HEK293 (cell line): ENCODE measurements around the gene MYEF2.

Experiments
- CTCF ChIA-PET: fragments of 350-600 bp; formaldehyde crosslinking; extraction: SDS; loops from one replicate; lab custom pipeline; 2021; ENCODE audit warnings: antibody characterized with exemption; lab: Yijun Ruan, JAX
- POLR2A ChIA-PET: fragments of 300-600 bp; formaldehyde crosslinking; extraction: SDS; loops from one replicate; lab custom pipeline; 2020; ENCODE audit warnings: antibody characterized with exemption, inconsistent platforms; lab: Yijun Ruan, JAX
- H3K27ac ChIP-seq: fragments of 200-500 bp; sonication (Bioruptor generic); 2 replicates; pipeline ENCODE4 v1.5.1; 2014; ENCODE audit warnings: low read depth, low read length, control low read depth, inconsistent platforms; ENCODE audit errors: extremely low read depth
- H3K36me3 ChIP-seq, 2 experiments: fragments of 200-500 bp in 1 of 2; sonication (Bioruptor generic) in 1 of 2; 1 replicate in 1 of 2; 2 replicates in 1 of 2; pipeline ENCODE4 v1.5.1; 2014 to 2017; ENCODE audit warnings: inconsistent platforms in 2 of 2, low read length in 2 of 2; ENCODE audit not compliant: control insufficient read depth in 2 of 2, insufficient read depth in 1 of 2
- H3K4me1 ChIP-seq: fragments of 200-500 bp; sonication (Bioruptor generic); 2 replicates; pipeline ENCODE4 v1.5.1; 2014; ENCODE audit warnings: mild to moderate bottlenecking, low read length, inconsistent platforms; ENCODE audit not compliant: control insufficient read depth, insufficient read depth
- H3K4me3 ChIP-seq: 2 replicates; pipeline ENCODE4 v1.5.1; 2011; ENCODE audit warnings: low read depth, mild to moderate bottlenecking, control low read depth, low read length, moderate library complexity
- H3K9me3 ChIP-seq: fragments of 200-500 bp; sonication (Bioruptor generic); 2 replicates; pipeline ENCODE4 v1.5.1; 2014; ENCODE audit warnings: low read depth, low read length, inconsistent platforms; ENCODE audit not compliant: control insufficient read depth, insufficient read depth
- HIC1 ChIP-seq: fragments of 450-650 bp; formaldehyde crosslinking; IDR thresholded peaks from 2 replicates; pipeline ENCODE4 v1.5.1; 2016; ENCODE audit warnings: missing biosample characterization, missing genetic modification characterization
- HOXA7 ChIP-seq: sonication (generic); formaldehyde crosslinking; IDR thresholded peaks from 2 replicates; pipeline ENCODE4 v1.8.1; 2022; ENCODE audit warnings: missing genetic modification reagents, borderline replicate concordance
- HOXD13 ChIP-seq: sonication (generic); formaldehyde crosslinking; IDR thresholded peaks from 2 replicates; pipeline ENCODE4 v1.8.0; 2022; ENCODE audit warnings: missing genetic modification reagents, borderline replicate concordance
- PATZ1 ChIP-seq: fragments of 450-650 bp; formaldehyde crosslinking; IDR thresholded peaks from 2 replicates; pipeline ENCODE4 v1.5.1; 2016; ENCODE audit warnings: missing biosample characterization, missing genetic modification characterization
- SCRT1 ChIP-seq: fragments of 450-650 bp; formaldehyde crosslinking; IDR thresholded peaks from 2 replicates; pipeline ENCODE4 v1.5.1; 2016; ENCODE audit warnings: missing biosample characterization, missing genetic modification characterization, borderline replicate concordance
- ZBTB44 ChIP-seq: fragments of 450-650 bp; IDR thresholded peaks from 2 replicates; pipeline ENCODE4 v1.5.1; 2018; ENCODE audit warnings: missing biosample characterization, mild to moderate bottlenecking, missing genetic modification characterization
- ZNF146 ChIP-seq: fragments of 450-650 bp; formaldehyde crosslinking; IDR thresholded peaks from 2 replicates; pipeline ENCODE4 v1.5.1; 2016; ENCODE audit warnings: missing biosample characterization, missing genetic modification characterization
- ZNF555 ChIP-seq: fragments of 450-650 bp; formaldehyde crosslinking; conservative IDR thresholded peaks from 2 replicates; pipeline ENCODE4 v1.5.1; 2017; ENCODE audit warnings: missing biosample characterization, mild to moderate bottlenecking, missing genetic modification characterization, inconsistent platforms
- ZNF571 ChIP-seq: fragments of 450-650 bp; formaldehyde crosslinking; IDR thresholded peaks from 2 replicates; pipeline ENCODE4 v1.5.0; 2017; ENCODE audit warnings: missing biosample characterization, missing genetic modification characterization
- ZNF585B ChIP-seq: fragments of 450-650 bp; formaldehyde crosslinking; IDR thresholded peaks from 2 replicates; pipeline ENCODE4 v1.5.1; 2016; ENCODE audit warnings: missing biosample characterization, missing genetic modification characterization
- ZNF596 ChIP-seq: fragments of 450-650 bp; IDR thresholded peaks from 2 replicates; pipeline ENCODE4 v1.5.0; 2018; ENCODE audit warnings: missing biosample characterization, mild to moderate bottlenecking, missing genetic modification characterization, moderate library complexity
- ZNF645 ChIP-seq: fragments of 450-650 bp; formaldehyde crosslinking; IDR thresholded peaks from 2 replicates; pipeline ENCODE4; 2016; ENCODE audit warnings: missing biosample characterization, missing genetic modification characterization
- ZNF747 ChIP-seq: fragments of 450-650 bp; formaldehyde crosslinking; IDR thresholded peaks from 2 replicates; pipeline ENCODE4 v1.5.1; 2016; ENCODE audit warnings: missing biosample characterization, missing genetic modification characterization
- ZSCAN18 ChIP-seq: fragments of 450-650 bp; formaldehyde crosslinking; IDR thresholded peaks from 2 replicates; pipeline ENCODE4 v1.5.1; 2016; ENCODE audit warnings: missing biosample characterization, missing genetic modification characterization
- ZSCAN4 ChIP-seq: fragments of 450-650 bp; formaldehyde crosslinking; IDR thresholded peaks from 2 replicates; pipeline ENCODE4 v1.5.1; 2017; ENCODE audit warnings: missing biosample characterization, missing genetic modification characterization

The MYEF2 gene

GRCh38 chr15:48102167-48102566 lies 75.9 kb downstream of the MYEF2 start (continued):
- no peak for TF ChIP-seq HIC1 (tag by site-specific recombination)
- TF ChIP-seq ZNF146, result no peak
- no peak for TF ChIP-seq HOXD13 (CRISPR knock-in tag)
- TF ChIP-seq HOXA7 (CRISPR knock-in tag), result no peak
- TF ChIP-seq ZSCAN4, result no peak
- TF ChIP-seq ZNF585B, result no peak
- no peak for TF ChIP-seq ZNF596 (tag by site-specific recombination)
- no peak for TF ChIP-seq ZSCAN18 (tag by site-specific recombination)
- no peak for TF ChIP-seq ZNF571 (tag by site-specific recombination)
- no peak for TF ChIP-seq ZBTB44 (tag by site-specific recombination)
- no peak for TF ChIP-seq ZNF555 (tag by site-specific recombination)

GRCh38 chr15:48101376-48101961 lies 76.6 kb downstream of the MYEF2 start:
- CTCF ChIA-PET, result no interaction called here
- Histone ChIP-seq H3K4me3 (no peak overlapping the region), H3K4me1 (no peaks in the 10 kb centered on the region), H3K27ac (no peak overlapping the region), H3K9me3 (no peaks in the 10 kb centered on the region), H3K36me3 (no peaks in the 10 kb centered on the region)
- TF ChIP-seq SCRT1 (tag by site-specific recombination) (no peak), PATZ1 (tag by site-specific recombination) (no peak), ZNF645 (tag by site-specific recombination) (no peak), HOXD13 (CRISPR knock-in tag) (no peak), ZNF747 (tag by site-specific recombination) (no peak)
- POLR2A ChIA-PET, result no interaction called here
